T1000 (cell line): ENCODE measurements around the gene OR6A2.
"Not testable (repeated sequence)": the region's sequence is repeated elsewhere in the genome, so short reads cannot be mapped to it uniquely, and the experiment has no call there.

Source experiments
- DNase-seq: peaks from one replicate; lab custom pipeline; 2025; ENCODE audit warnings: mixed read lengths; lab: John Stamatoyannopoulos, UW

The OR6A2 gene

DNA sequence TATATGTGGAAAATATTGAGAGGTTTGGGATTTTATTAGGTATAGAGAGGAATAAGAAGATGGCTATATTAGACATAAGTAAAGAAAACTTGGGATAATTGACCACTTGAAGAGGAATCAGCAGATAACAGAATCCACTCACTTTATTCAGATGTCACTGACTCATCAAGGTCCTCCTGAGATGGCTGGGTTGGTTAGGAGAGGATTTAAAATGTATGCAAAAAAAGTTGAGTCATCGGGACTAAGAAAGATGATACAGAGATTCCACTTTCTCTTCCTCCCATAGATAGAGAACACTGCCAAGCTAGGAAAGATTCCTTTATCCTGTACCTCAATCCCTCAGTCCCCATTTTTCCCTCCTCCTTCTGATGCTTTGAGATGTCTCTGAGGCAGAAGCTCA lies at the start of gene OR6A2:
OR6A2 (minus strand) TSS at position 288 of the 400 bp plus-strand sequence. CDS start 3,981 bp downstream, outside the sequence.
- no peak for DNase-seq

- DNase-seq = no peak
These were observed 45.9 kb upstream of the OR6A2 start, which contains the start of gene OR10A5 for GRCh38 chr11:6845383-6845782. Gene OR10A5 (plus strand): TSS chr11:6845683. CDS start chr11:6845683, 0 bp downstream.

GRCh38 chr11:6844356-6844755 lies 44.9 kb upstream of the OR6A2 start:
- no peak for DNase-seq

- DNase-seq = no peak
These were observed 44.2 kb upstream of the OR6A2 start for GRCh38 chr11:6843670-6844069.

DNA sequence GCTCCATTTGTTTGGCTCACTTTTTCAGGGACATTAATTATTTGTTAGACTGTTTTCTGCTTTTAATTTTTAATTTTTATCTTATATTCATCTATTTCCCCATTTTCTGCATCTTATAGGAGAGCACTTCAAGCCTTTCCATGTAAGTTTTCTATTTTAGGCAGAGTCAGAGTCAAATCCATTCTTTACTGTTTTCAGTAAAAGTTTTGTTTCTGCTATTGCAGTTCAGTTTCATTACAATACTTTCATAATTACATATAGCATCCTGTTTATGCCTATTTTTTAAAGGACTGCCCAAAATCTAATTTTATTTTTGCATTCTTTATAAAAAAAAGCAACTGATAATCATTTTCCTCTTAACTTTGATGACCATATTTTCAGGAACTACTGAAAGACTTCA lies 42.2 kb upstream of the OR6A2 start:
- no peak for DNase-seq

GRCh38 chr11:6834021-6834420 lies 34.5 kb upstream of the OR6A2 start:
- no peak for DNase-seq

GRCh38 chr11:6833356-6833755 lies 33.9 kb upstream of the OR6A2 start:
- no peak for DNase-seq

- DNase-seq = no peak
These were observed 28.6 kb upstream of the OR6A2 start for GRCh38 chr11:6828103-6828502.

DNA sequence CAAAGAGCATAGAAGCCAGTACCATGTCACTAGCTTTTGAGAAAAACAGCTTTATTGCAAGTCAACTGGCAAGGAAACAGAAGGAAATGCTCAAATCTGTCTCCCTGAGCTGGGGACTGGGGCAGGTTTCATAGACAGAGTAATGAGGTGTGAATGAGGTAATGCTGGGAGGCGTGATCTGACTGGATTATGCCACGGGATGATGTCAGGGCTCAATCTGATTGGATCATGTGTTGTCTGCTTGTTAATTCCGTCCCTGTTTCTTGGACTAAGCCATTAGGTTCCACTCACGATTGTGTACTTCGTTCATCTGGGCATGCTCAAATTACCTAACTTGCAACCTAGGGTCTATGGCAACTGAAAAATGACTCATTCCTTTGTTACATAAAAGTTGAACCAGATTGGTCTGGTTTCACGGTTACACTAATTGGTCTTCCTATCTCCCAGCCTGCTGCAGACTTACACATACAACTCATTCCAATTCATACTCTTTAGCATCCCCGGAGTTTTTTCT lies 25.8 kb upstream of the OR6A2 start:
- DNase-seq = no peak

GRCh38 chr11:6824136-6824823 lies 24.8 kb upstream of the OR6A2 start:
- no peak for DNase-seq

DNA sequence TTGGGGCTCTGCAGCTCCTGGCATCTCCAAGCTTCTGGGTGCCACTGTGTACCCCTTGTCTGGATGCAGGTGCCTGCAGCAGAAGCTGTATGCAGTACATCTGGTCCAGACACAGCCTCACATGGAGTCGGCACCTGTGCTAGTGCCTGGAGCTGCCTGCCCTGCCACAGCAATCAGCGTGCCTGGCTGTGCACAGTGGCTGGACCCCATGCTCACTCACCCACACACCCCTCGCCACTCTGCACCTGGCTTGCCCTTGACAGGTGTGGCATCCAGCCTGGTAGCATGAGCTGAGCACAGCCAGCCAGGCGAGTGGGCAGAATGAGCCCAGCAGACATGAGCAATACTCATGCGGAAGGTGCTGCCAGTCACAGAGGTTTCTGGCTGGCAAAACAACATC lies 19.5 kb upstream of the OR6A2 start:
- DNase-seq = no peak

GRCh38 chr11:6817694-6818093 lies 18.2 kb upstream of the OR6A2 start:
- no peak for DNase-seq

DNA sequence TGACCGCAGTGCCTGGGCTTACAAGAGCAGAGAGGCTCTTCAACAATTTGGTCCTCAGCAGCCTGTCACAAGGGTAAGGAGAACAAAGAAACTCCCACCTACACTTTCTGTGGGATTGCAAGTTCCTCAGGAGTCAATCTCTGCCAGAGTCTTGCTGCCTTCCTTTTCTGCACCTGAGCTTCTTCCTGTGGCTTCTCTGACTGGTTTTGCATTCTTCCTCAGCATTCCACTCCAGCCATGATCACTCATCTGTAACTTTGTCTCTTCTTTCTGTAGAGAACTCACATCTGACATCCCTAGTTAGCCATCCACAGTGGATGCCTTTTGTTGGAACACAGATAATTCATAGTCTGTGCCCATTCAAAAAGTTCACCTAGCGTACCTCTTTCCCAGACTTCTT lies 14.2 kb upstream of the OR6A2 start:
- DNase-seq = no peak

GRCh38 chr11:6812390-6813005 lies 13.0 kb upstream of the OR6A2 start:
- no peak for DNase-seq

- DNase-seq = not testable (repeated sequence)
These were observed 1.6 kb upstream of the OR6A2 start for GRCh38 chr11:6801075-6801474.

DNA sequence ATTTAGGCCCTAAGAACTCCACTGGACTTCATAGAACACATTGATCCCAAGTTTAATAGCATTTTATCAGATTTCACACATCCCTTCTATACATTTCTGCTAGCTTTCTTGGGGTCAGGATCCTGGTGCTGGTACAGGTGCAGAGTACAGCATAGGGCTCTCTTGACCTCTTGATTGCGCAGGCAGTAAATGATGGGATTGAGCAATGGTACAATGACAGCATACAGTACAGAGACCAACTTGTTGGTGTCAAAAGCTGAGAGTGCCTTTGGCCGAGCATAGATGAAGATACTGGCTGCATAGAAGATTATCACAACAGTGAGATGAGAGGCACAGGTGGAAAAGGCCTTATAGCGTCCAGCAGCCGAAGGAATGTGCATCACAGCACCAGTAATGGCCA lies 4.8 kb downstream of the OR6A2 start:
- DNase-seq = no peak

DNA sequence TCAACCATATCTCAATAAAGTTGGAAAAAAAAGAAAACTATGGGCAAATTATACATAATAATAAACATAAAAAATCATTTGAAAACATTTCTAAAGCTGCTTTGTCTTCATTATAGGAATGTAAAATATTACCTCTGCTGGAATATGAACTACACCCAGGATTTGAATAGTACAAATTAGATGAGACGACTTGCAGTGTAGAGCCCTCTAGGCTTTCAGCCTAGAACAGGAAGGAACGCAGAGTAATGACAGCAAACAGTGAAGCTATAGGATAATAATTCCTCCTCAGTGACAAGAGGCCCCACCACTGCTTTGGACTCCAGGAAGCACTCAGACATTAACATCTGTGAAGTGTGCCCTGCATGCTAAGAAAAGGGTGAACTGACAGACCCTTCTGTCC lies 8.9 kb downstream of the OR6A2 start:
- no peak for DNase-seq

DNA sequence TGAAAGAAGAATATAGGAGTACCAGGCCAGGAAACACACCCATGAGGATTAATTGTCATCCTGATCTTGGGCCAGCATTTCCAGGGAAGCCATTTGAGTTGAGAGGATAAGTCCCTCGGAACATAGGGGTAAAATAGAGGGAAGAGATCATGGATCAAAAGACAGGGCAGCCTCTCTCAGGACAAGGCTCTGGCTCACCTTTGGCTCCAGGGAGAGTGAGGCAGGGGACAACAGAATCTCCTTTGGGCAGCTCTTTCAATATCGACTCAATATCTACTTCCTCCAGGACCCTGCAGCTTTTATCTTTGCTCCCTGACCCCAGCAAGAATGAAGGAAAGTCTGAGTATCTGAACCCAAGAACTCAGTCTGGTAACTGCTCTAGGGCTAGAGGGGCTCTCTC lies 16.8 kb downstream of the OR6A2 start, which contains the start of gene OR2AG1:
OR2AG1 (plus strand) TSS at position 301 of the 400 bp plus-strand sequence. CDS start 2,018 bp downstream, outside the sequence.
- no peak for DNase-seq

- DNase-seq = no peak
These were observed 18.7 kb downstream of the OR6A2 start for GRCh38 chr11:6780829-6781228.

GRCh38 chr11:6778518-6778917 lies 21.0 kb downstream of the OR6A2 start:
- no peak for DNase-seq

DNA sequence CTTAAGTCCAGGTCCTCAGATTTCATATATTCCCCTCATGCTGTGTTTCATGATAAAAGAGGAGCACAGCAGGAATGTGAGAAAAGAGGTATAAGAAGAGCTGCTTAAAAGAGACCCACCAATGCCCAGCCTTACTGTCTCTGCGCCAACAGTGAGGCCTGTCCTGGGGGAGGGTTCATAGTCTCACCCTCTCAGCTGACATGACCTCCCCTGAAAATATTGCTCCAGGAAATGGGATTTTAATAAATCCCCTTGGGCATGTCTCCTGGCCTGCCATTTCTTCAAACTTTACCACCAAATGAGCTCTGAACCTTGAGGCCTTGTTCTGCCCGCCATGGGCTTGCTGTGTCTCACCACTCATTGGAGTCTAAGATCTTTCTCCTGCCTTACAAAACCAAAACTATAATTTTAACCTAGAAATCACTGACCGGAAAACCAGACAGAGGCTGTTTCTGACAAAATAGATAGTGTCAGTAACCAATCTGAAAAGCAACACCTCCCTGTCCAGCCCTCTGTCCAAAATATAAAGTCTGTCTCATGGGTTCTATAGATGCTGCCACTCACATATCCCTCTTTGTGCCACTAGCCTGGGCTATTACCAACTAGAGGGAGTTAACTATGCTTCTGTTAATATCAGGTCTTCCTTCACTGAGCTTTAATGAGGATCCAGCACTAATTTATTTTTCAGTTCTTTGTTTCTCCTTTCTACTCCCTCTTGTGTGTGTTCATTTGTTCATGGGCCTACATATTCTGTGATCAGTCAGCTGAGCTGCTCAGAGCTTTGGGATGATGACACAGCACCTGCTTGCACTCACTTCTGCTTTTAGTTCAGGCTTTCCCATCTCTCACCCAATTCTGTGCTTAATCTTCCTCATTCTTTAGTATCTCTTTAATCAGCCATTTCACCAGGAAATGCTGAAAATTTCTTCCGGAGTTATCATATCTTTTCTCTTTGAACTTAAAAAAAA lies 27.3 kb downstream of the OR6A2 start, which contains the start of gene OR2AG2:
OR2AG2 (minus strand) TSS at position 51 of the 968 bp plus-strand sequence. CDS start 3,019 bp downstream, outside the sequence.
- DNase-seq = no peak

DNA sequence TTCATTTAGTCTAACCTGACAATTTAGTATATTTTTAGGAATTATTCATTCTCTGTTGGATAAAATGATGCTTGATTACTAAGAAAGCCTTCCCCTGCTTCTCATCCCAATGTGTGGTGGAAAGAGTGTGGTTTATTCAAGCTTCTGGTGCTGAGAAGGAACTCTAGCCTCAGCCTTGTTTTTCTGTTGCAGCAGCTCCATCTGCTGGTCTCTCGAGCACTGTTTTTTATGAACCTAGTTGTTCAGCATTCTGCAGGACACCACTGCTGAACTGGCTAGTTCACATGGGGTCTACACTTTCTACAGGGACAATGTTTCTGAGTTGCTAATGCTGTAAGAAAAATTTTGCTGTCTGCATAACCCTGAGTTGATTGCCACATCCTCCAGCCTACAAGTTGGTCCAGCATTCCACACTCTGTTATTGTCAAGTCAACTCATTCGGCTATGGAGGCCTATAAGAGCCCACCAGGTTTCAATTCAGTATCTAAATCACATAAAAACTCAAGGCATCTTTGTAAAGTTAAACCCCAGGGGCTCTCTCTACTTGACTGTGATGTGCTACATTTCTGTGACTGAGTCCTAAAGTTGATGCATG lies 42.0 kb downstream of the OR6A2 start:
- no peak for DNase-seq
